GM19452 (cell line): Measurements from ENCODE around the gene CCNY.
A peak's percentile ranks its signal among the peaks of the same experiment; 100 is the strongest.

Experiments used
- ATAC-seq: cut with Tn5 transposase; IDR thresholded peaks from one replicate; pipeline ENCODE4 v1.9.1; 2021; ENCODE audit not compliant: unreplicated experiment

The CCNY gene

DNA sequence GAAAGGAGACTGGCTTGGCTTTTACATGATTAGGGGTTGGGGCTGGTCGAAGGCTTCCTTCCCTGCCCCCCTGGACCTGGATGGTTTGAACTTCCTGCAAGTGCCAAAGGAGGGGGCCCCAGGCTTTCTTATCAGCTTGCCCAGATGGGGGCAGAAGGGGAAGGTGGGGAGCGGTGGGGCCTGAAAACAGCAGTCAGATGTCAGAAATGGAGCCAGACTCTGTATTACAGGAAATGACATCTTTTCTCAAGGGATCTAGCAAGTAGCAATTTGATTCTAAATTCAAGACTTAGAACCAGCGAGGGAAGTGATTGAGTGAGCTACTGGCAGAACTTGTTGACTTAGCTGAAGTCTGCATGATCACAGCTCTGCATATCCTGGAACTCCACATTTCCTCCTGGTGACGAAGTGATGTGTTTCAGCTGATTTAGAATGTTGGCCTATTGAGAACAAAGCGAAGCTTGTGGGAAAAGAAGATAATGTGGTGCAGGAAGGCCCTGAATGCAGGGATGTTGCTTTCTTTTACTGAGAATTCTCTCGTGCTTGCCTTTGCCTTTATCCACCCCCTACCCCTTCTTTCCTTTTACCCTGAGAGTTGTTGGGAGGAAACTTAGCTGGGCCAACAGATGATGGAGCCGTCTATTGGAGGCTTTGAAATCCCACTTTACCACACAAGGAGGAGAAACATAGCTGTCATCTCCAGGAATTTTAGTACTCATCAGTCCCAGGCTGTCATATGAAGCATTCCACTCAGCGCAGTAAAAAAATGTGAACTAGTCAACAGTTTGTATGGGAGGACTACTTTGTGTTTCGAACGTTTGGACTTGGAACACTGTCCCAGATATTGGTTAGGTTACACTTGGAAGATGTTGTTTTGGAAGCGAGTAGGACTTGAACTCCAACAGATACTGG lies 43.2 kb downstream of the CCNY start:
- ATAC-seq = peak; percentile 79

DNA sequence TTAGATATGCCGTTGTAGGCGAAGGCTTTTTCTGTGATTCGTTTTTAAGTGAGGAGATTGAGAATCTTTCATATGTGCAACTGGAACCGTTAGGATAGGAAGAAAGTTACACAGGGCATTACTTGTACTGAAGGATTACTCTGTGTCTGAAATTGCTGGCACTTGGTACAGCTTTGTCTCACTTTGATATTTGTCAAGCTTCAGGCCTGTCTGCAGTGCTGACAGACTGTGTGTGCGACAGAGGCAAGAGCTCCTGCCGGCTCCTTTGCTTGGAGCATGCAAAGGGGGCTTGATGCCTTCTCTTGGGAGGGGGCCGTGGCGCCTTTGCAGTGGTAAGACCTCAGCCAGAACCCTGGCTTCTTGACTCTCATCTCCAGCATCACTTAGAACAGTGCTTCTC lies 45.8 kb downstream of the CCNY start:
- ATAC-seq = no peak

DNA sequence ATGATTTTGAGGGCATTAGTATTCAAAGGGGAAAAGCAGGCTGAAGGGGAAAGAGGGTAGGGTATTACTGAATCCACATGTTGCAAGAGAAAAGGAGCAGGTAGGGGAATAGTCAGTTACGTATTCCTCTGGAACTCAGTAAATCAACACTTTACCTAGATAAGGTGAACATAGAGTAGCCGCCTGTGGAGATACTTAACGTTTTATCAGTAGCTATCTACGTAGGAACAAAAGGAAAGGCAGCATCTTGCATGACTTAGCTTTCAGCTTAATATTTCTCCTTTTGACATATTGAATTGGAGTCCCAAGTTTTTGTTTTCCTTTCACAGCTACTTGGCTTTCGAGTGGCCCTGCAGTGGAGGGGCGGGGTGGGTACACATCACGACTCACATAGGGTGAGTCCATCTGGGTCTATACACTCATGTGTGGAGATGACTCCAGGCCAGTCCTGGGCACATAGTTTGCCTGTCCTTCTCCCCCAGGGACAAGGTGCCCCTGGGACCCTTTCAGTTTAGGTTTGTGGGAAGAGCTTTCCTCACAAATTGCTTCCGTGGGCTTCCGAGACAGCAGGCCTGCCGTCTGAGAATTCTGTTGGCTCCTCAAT lies 48.1 kb downstream of the CCNY start:
- no peak for ATAC-seq

DNA sequence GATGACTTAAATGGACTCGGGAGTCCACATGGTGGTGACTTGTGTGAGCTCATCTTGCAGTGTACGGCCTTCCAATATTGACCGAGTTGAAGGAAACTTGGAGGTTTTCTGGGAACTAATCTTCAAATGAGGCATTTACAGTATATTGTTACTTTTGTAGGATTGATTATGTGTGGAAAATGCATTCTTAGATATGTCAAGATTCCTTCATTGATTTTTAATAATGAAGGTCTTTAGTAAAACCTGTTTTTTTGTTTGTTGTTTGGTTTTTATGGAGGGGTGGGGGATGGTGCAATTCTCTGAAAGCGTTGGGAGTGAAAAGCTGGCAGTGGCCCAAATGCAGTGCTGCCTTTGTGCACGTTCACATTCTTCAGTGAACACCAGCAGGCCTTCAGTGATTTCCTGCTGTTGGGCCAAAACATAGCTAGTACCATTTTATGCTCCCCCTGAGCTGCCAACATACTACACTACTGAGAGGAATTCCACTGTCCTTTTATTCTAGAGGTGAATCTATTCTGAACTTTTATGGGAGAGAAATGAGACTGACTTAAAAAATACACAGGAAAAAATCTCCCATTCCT lies 50.4 kb downstream of the CCNY start:
- no peak for ATAC-seq

DNA sequence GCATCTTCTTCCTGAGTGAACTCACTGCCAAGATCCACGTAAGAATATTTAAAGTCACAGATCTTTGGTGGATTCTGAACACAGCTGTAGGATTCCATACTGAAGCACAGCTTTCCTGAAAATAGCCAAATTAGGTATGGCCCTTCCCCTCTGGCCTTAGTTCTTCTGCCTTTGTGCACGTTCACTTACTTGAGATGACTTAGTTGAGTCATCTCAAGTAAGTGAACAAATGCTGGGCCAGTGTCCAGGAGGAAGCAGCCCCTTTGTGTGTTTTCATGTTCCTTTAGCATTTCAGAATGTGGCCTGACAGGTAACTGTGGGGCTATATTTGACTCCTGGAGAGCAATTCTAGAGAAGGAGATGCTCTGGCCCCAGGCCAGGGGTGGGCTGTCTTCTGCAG lies 51.5 kb downstream of the CCNY start:
- peak; percentile 66 for ATAC-seq

DNA sequence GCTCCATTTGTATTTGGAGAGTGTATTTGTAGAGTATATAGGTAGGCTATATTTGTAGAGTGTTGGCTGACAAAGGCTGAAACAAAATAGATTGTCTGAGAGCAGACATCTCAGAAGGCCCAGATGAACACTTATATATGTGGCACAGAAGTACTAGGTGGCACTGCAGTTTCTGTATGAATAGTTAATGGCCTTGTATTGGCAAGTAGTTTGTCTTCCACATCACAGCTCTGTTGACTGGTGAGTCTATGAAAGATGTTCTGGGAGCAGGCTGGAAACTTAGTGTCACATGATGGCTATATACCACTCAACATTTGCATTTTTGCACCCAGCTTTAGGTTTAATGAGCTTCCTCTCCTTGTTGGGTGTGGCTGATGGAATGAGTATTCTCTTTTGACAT lies 51.9 kb downstream of the CCNY start:
- peak; percentile 44 for ATAC-seq

DNA sequence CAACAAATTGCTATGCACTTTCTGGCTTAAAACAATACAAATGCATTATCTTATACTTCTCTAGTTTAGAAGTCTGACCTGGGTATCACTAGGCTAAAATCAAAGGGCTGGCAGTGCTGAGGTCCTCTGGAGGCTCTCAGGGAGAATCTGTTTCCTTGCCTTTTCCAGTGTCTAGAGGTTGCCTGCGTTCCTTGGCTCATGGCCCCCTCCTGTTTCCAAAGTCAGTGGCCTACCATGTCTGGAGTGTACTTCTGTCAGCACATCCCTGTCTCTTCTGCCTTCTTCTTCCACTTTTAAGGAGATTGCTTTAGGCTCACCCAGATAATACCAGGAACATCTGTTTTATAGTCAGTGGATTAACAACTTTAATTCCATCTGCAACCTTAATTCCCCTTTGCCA lies 52.4 kb downstream of the CCNY start:
- no peak for ATAC-seq

DNA sequence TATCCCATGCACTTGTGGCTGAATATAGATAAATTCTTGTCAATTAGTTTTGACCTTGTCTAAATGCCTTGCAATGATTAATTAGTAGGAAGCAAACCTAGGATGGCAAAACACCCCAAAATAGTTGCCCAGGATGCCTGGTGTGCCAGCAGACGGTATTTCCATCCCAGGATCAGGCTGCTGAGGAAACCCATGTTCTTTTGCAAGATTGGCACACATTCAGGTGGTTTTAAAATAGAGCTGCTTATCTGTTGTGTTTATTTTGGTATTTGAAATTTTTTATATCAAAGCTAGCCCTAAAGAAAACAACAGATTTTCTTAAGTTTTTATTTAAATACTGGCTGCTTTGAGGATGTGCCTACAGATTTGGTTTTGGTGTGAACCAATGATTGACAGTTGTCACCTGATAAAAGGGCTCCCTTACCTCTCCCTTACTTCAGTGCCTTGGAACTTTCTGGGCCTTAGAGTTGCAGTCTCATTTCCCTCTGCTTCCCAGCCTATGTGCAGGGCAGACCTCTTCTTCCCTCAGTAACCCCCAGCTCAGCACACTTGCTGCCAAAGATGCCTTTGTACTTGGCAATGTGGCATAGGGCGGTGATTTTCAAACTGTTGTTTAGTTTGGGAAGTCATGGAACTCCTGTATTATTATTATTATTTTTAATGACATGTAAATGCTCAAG lies 54.0 kb downstream of the CCNY start:
- no peak for ATAC-seq

DNA sequence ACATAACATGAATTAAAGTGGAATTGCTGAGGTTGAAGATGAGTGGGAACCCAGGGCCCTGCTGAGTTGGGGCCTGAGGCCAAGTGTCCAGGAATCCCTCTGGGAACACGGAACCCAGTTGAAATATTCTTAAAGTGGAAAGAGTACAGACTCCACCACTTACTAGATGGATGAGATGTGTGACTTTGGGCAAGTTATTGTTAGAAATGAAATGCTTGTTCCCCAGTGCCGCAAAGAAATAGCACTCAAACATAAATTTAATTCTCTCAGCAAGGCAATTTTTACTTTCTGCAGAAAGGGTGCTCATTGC lies 54.5 kb downstream of the CCNY start:
- ATAC-seq = no peak

DNA sequence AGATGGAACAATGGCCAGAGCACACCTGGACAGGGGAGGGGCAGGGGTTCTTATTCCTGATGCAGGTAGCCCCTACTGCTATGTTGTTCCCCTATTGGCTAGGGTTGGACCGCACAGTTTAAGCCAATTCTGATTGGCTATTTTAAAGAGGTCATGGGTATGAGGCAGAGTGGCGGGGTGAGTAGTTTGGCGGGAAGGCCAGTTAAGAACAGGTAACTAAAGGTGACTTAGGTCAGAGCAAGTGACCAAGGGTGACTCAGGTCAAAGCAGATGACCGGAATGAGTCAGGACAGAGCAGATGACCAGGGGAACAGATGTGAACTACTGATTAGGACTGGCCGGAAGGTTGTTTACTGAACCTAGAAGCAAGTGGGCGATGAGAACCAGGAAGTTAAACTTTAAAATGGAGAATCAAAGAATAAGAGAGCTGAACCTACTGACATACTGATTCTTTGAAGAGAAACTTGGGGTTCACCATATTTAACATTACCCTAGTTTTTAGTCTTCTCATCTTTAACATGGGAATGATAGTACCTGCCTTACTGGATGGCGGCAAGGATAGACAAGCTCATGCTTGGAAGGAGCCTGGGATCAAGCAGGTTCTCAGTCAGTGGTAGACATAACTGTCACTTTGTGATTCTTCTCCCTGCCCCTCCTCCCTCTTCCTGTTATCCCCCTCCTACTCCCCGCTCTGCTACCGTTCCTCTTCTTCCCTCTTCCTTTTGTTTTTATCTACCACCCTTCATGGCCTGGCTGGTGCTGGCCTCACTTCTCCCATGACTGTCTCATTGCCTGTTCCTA lies 55.0 kb downstream of the CCNY start:
- ATAC-seq = no peak

DNA sequence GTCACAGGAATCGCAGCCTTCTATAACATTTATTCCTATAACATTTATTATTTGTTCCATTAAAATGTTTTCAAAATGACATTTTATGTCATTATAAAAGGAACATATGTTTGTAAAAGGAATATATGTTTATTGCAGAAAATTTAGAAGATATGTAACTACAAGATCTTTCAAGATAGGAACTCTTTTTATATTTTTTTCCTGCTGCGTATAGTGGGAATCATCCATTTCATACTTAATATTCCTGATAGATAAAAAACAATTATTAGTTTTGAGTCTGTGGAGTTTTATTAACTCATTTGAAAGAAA lies 55.6 kb downstream of the CCNY start:
- ATAC-seq = no peak

DNA sequence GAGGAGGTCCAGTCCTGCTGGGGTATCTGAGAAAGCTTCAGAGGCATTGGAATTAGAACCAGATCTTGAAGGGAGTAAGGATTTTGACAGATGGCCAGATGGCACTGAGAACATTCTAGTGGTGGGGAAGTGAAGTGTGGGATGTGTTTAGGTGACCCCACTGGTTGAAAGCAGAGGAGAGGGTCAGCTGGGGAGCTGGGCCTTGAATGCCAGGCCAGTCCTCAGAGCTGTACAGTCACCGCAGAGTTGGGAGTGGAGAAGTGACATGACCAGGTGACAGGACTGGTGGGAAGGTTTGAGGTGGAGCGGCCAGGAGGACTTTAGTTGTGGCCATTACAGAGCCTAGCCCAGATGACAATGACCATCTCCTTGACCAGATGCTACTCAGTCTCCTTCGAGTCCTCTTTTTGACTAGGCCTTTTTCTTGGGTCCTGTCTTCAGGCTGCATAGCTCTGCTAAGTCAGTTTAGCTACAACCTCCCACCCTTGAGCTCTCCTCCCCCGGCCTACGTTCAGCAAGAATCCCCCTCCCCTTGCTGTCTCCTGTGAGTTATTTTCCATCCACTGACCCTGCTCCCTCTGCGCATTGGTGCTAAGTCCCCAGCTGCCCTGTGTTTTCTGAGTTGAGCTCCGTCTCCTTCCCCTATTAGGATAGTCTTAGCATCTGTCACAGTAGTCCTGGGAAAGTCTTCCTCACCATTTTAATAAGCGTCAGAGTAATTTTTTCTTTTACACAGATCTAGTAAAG lies 56.3 kb downstream of the CCNY start:
- no peak for ATAC-seq

DNA sequence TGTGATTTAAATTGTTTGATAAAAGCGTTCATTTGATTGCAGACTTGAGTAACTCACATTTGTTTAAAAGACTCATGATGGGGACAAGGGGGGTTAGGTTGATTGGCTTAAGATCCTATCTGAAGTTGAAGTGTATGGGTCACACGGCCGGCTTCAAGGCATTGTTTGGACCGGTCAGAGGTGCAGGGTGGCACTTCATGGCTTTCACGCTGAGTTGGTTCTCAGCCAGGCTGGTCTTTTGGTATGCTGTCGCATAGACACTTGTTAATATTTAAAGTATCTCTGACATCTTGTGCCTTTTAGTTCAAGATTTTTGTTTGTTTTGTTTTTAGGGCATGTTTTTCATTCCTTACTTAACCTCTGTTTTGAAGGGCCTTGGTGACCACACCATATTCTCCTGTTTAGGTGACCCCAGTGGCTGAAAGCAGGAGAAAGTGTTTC lies 58.1 kb downstream of the CCNY start:
- ATAC-seq = no peak

DNA sequence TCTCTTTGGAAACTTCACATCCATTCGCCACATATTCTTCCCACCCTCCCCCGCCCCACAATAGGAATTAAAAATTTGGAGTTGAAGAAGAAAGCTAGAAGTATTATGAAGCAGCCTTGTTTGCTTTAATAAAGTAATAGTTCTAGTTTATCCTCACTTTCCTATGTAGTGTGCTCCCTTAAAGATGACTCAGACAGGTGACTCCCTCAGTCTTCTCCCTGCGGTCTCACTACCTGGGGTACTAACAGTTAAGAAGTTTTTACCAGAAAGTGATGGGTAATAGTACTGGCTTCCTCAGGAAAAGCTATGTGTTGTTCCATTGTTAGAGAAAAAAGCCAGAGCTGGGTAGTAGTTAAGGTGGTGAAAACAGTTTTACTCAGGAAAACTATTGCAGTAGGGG lies 58.6 kb downstream of the CCNY start:
- ATAC-seq = no peak

DNA sequence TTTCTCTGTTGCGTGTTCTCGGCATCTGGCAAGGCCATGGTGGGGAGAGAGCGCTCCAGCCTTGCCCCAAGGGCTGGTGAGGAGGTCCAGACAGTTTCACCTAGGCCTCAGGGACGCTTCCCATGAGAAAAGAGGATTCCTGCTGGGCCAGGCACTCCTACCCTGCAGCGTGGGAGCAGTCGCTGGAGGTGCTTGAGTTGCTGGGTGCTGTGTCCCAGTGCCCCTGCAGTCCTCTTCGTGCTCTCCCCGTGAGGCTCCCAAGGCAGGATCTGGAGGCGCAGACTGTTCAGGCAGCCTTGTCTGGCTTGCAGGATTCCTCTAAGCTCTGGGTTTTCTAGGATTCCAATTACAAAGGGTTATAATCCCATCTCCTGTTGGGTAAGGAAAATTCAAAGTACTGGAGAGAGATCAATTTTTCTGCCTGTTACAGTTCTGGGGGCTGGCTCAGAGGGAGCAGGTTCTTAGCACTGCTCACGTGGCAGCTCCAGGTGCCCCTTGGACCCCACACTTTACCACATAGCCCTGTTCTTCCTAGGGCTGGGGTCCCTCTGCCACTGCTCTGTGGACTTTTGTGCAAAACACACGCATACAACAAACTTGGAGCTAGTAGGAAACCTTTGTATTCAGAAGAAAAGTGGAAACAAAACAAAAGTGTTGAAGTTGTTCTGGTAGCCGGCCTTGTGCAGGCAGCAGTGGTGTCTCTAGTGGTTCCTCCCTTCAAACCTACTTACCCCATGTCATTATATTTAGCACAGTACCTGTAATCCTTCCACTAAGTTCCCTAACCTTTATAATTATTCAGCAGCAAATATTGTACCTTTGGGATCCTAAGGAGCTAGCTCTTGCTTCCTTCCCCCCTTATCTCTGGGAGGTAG lies 60.5 kb downstream of the CCNY start:
- ATAC-seq = no peak

DNA sequence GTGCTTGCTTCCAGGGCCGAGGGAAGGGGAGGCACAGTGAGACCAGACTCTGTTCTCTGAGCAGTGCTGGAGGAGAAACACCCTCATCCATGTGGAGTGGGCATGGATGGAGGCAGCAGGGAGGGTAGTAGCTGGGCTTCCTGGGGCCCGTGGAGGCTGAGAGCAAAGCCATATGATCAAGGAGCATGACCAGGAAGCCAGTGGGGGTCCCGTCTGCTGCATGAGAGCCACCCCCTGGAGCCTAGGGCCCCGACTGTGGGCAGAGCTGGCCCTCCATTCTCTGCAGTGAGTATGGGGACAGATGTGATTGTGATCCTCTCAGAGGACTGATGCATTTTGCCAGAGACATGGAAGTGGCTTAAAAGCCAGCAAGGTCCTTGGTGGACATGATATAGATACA lies 61.6 kb downstream of the CCNY start:
- ATAC-seq = no peak

DNA sequence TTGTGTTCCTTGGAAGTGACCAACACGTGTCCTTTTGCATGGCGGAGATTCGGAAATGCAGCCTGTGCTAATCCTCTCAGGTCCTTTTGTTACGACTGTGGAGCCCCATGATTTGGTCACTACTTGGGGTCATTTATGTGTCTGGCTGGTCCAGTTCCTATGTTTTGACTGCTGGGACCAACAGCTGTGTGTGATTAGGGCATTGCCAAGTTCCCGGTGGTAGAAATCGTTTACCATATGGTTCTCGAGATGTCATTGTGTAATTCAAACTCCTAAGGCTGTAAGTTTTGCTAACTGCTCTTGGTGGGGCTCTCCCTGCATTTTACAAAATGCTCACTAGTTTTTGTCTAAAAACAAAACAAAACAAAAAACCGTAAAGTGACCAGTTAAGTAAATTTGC lies 62.0 kb downstream of the CCNY start:
- no peak for ATAC-seq

DNA sequence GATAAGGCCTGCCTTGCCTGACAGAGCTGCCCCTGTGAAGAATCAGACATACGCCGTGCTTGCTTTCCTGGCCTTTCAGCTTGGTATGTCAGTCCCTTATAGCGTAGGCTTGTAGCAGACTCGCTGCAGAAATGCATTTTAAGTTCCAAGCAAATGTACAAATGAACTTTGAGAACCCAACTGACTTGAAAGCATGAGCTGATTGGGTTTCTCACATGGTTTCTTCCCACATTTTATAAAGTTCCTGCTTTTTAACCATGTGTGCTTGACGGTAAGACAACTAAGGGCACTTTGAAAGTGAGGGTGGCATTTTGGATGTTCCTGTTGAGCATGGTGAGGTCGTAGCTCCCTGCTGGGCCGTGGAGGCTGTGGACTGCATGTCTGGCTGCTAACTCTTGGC lies 62.6 kb downstream of the CCNY start:
- no peak for ATAC-seq

DNA sequence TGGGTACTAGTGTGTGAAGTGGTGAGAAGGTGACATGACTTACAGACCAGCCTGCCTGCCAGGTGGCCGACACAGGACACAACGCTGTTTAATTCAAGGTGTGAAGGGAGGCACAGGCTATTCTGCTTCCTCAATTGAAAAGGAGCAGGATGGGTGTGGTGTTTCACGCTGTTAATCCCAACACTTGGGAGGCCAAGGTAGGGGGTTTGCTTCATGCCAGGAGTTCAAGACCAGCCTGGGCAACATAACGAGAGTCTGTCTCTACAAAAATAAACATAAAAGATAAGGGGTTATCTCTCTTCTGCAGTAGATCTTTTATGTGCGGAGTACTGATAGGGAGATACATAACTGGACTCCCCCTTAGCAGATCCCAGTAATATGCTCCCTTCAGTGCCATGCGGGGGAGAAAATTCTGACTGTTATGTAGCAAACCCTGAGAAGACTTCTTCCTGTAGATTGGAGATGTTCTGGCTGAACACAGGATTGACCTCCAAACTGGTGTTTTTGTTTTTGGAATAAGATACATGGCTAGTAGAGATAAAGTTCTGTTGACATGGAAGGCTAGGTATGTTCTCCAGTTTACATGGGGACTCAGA lies 63.2 kb downstream of the CCNY start:
- ATAC-seq = no peak
